GM12892 (cell line): ENCODE data around the gene PAMR1.

Experiments
- POLR2A ChIP-seq: IDR thresholded peaks from 2 replicates; pipeline ENCODE4 v1.6.1; 2011; ENCODE audit warnings: low read depth, low read length, control low read depth
- POLR2AphosphoS5 ChIP-seq: IDR thresholded peaks from 2 replicates; pipeline ENCODE4 v1.6.1; 2011; ENCODE audit warnings: low read depth, low read length, control low read depth
- TAF1 ChIP-seq: IDR thresholded peaks from 2 replicates; pipeline ENCODE4 v1.6.1; 2011; ENCODE audit warnings: low read depth, mild to moderate bottlenecking, control low read depth, low read length, borderline replicate concordance

GRCh38 chr11:35402751-35403660, 122.4 kb downstream of the PAMR1 start:
- TF ChIP-seq POLR2AphosphoS5 (no peak), POLR2A (no peak), TAF1 (no peak)
